Naive B cell (primary cell): ENCODE data around the gene SMIM28. TPM values are rescaled to one million over a fixed set of nuclear protein-coding genes. Genes with fewer than 3 reads are reported as not detected.

Experiments used
- ATAC-seq, 2 donors: fragments of 150-1000 bp; cut with Tn5 transposase; 2 replicates each; pipeline ENCODE4 v1.10.0; 2021; ENCODE audit warnings: low read depth in 2 of 2, mild to moderate bottlenecking in 2 of 2, moderate library complexity in 2 of 2
- DNase-seq: peaks from one replicate; pipeline ENCODE4 v3.0.0; 2022
- H3K27ac Mint-ChIP-seq, 6 donors: one replicate each; pipeline ENCODE4 v1.8.0; 2020 to 2022; ENCODE audit warnings: mild to moderate bottlenecking in 6 of 6, mixed read lengths in 6 of 6, moderate library complexity in 5 of 6, inconsistent platforms in 2 of 6
- H3K27me3 Mint-ChIP-seq, 3 donors: one replicate each; pipeline ENCODE4 v1.8.0; 2021 to 2022; ENCODE audit warnings: mixed read lengths in 3 of 3, mild to moderate bottlenecking in 1 of 3
- H3K36me3 Mint-ChIP-seq, 2 donors: one replicate each; pipeline ENCODE4 v1.8.0; 2020 to 2022; ENCODE audit warnings: mixed read lengths in 2 of 2, inconsistent platforms in 1 of 2, mild to moderate bottlenecking in 1 of 2
- H3K4me1 Mint-ChIP-seq, 3 donors: one replicate each; pipeline ENCODE4 v1.8.0; 2020 to 2022; ENCODE audit warnings: mixed read lengths in 3 of 3, inconsistent platforms in 1 of 3, mild to moderate bottlenecking in 1 of 3, moderate library complexity in 1 of 3
- H3K4me3 Mint-ChIP-seq, 8 donors: one replicate each; pipeline ENCODE4 v1.8.0; 2020 to 2022; ENCODE audit warnings: mild to moderate bottlenecking in 8 of 8, mixed read lengths in 8 of 8, moderate library complexity in 8 of 8, inconsistent platforms in 2 of 8
- H3K9me3 Mint-ChIP-seq, 7 donors: one replicate each; pipeline ENCODE4 v1.8.0; 2020 to 2022; ENCODE audit warnings: mixed read lengths in 7 of 7, mild to moderate bottlenecking in 5 of 7, inconsistent platforms in 2 of 7, moderate library complexity in 1 of 7
- polyA plus RNA-seq, 6 donors: library from polyadenylated mRNA; unstranded; fragments of 300-500 nt; fragmentation: Illumina TruSeq; gene quantifications; one replicate each; pipeline ENCODE4 v1.2.3, GENCODE V29; 2021; ENCODE audit warnings: low read depth in 6 of 6

SMIM28 gene
- polyA plus RNA-seq, 6 donors from 2014 or later: not detected

- Mint-ChIP-seq H3K27me3 (no peaks in the 10 kb centered on the region), H3K36me3 (no peaks in the 10 kb centered on the region), H3K4me1 (no peaks in the 10 kb centered on the region), H3K27ac (peak overlapping the region in 2 of 6 donors; percentile 47 to 72), H3K4me3 (no peak overlapping the region), H3K9me3 (no peaks in the 10 kb centered on the region)
- ATAC-seq (no peak), DNase-seq (no peak)
Observed at GRCh38 chr6:138382498-138383265, 5.0 kb downstream of the SMIM28 start.

DNA sequence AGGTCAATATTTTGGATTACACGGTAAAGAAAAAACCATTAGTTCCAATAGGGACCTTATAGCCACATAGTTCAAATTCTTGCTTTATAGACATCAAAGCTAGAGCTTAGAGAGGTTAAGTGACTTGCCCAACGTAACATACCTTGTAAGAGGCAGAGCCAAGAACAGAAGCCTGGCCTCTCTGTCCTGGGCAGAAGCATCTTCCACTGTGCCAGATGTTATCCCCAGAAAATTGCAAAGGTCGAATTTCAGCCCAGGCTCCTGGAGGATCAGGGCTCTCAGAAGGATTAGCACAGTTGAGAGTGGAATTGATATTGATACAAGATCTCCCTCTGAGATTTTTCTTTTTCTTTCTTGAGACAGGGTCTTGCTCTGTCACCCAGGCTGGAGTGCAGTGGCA, 6.1 kb downstream of the SMIM28 start:
- Mint-ChIP-seq H3K9me3 (no peaks in the 10 kb centered on the region), H3K4me1 (no peaks in the 10 kb centered on the region), H3K4me3 (no peak overlapping the region)

DNA sequence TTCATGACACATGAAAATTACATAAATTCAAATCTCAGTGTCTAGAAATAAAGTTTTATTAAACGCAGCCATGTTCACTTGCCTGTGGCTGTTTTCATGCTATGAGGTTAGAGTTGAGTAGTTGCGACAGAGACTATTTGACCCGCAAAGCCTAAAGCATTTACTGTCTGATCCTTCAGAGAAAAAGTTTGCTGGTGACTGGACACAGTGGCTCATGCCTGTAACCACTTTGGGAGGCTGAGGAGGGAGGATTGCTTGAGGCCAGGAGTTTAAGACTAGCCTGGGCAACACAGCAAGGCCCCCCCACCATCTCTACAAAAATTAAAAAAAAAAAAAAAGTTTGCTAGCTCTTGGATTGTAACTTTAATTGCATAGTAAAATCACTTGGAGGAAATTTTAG, 9.2 kb downstream of the SMIM28 start:
- ATAC-seq (no peak), DNase-seq (no peak)
- Mint-ChIP-seq H3K9me3 (no peaks in the 10 kb centered on the region), H3K36me3 (no peaks in the 10 kb centered on the region), H3K27me3 (peaks cover 0 to 5% (median 0%) of the 10 kb centered on the region in 3 donors), H3K27ac (no peak overlapping the region), H3K4me3 (no peak overlapping the region), H3K4me1 (no peaks in the 10 kb centered on the region)

More for the DNA sequence above, 6.1 kb downstream of the SMIM28 start:
- Mint-ChIP-seq H3K27ac (no peak overlapping the region), H3K27me3 (peaks cover 0 to 5% (median 0%) of the 10 kb centered on the region in 3 donors), H3K36me3 (no peaks in the 10 kb centered on the region)
- DNase-seq (no peak), ATAC-seq (no peak)

DNA sequence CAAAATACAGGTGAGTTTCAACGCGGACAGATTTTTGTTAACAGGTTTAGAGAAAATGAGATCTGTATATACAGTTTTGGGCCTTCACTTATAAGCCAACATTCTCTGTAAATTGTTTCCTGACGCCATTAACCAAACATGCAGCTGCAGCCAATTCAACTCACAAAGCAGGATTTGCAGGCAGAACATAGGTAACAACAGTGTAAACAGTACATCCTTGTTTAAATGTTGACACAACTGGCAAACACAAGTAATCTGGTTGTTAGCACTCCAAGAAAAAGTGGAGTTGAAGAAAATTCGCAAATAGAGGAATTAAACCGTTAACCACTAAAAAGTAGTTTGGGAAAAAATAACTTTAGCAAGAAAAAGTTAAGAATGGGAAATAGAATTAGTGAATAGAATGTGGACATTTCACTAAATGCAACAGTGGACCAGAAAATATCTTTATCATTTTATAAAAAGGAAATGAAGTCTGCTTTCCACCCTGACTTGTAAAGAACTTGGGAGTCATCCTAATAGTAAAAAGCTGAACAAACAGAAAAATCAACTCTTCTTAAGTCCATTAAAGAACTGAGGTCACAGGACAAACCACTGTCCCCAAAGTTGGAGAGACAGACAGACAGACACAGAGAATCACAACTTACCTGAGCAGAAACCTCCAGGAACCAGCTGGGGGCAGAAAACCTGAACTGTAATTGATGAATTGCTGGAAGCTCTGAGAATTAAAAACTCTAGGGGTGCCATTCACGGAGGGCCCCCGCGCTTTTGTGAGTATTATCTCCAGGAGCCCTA, 10.1 kb downstream of the SMIM28 start:
- no peaks in the 10 kb centered on the region for H3K9me3 Mint-ChIP-seq
- ATAC-seq: no peak
- H3K36me3 Mint-ChIP-seq: no peaks in the 10 kb centered on the region
- H3K4me1 Mint-ChIP-seq: no peaks in the 10 kb centered on the region
- H3K27me3 Mint-ChIP-seq: peaks cover 0 to 5% (median 0%) of the 10 kb centered on the region in 3 donors
- H3K27ac Mint-ChIP-seq: no peak overlapping the region
- DNase-seq: no peak
- no peak overlapping the region for H3K4me3 Mint-ChIP-seq

- Mint-ChIP-seq H3K36me3 (no peaks in the 10 kb centered on the region), H3K9me3 (no peaks in the 10 kb centered on the region), H3K4me1 (peaks cover 7 to 10% (median 8%) of the 10 kb centered on the region in 3 donors), H3K27me3 (peaks cover 0 to 5% (median 0%) of the 10 kb centered on the region in 3 donors), H3K4me3 (no peak overlapping the region), H3K27ac (no peak overlapping the region)
- ATAC-seq (no peak), DNase-seq (no peak)
Observed at GRCh38 chr6:138389551-138389950, 11.8 kb downstream of the SMIM28 start.

GRCh38 chr6:138393871-138394783, 16.4 kb downstream of the SMIM28 start:
- H3K36me3 Mint-ChIP-seq: no peaks in the 10 kb centered on the region
- H3K4me3 Mint-ChIP-seq: peak overlapping the region in 7 of 8 donors; percentile 29 to 77 (median 52)
- H3K27ac Mint-ChIP-seq: peak overlapping the region in 3 of 6 donors; percentile 0 to 93 (median 68)
- no peaks in the 10 kb centered on the region for H3K27me3 Mint-ChIP-seq
- DNase-seq: peak; percentile 41
- H3K4me1 Mint-ChIP-seq: peaks cover 7 to 30% (median 14%) of the 10 kb centered on the region in 3 donors
- ATAC-seq: peak; percentile 92 to 95
- H3K9me3 Mint-ChIP-seq: no peaks in the 10 kb centered on the region

DNA sequence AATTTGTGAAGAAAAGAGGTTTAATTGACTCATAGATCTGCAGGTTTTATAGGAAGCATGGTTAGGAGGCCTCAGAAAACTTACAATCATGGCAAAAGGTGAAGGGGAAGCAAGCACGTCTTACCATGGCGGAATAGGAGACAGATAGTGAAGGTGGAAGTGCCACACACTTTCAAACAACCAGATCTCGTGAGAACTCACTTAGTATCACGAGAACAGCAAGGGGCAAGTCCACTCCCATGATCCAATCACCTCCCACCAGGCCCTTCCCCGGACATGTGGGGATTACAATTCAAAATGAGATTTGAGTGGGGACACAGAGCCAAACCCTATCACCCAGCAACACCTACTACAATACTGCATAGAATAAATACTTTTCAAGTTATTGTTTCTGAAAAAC, 19.0 kb downstream of the SMIM28 start:
- ATAC-seq: no peak
- H3K27me3 Mint-ChIP-seq: no peaks in the 10 kb centered on the region
- H3K4me3 Mint-ChIP-seq: no peak overlapping the region
- no peaks in the 10 kb centered on the region for H3K9me3 Mint-ChIP-seq
- peaks cover 16 to 40% (median 19%) of the 10 kb centered on the region in 3 donors for H3K4me1 Mint-ChIP-seq
- no peak overlapping the region for H3K27ac Mint-ChIP-seq
- no peaks in the 10 kb centered on the region for H3K36me3 Mint-ChIP-seq
- no peak for DNase-seq

GRCh38 chr6:138397128-138398122, 19.7 kb downstream of the SMIM28 start:
- Mint-ChIP-seq H3K4me3 (no peak overlapping the region), H3K27ac (no peak overlapping the region), H3K9me3 (no peaks in the 10 kb centered on the region), H3K27me3 (no peaks in the 10 kb centered on the region), H3K4me1 (peaks cover 16 to 40% (median 19%) of the 10 kb centered on the region in 3 donors), H3K36me3 (no peaks in the 10 kb centered on the region)
- no peak for ATAC-seq
- DNase-seq: no peak

DNA sequence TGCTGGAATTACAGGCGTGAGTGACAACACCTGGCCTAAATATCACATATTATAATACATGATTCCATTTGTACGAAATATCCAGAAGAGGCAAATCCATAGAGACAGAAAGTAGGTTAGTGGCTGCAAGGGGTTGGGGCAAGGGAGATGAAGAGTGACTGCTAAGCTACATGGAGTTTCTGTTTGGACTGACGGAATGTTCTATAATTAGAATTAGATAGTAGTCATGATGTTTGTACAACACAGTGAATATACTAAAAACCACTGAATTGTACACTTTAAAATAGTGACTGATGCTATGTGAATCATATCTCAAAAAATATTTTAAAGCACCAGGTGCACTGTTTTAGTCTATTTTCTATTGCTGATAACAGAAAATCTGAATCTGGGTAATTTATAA, 22.6 kb downstream of the SMIM28 start:
- no peaks in the 10 kb centered on the region for H3K36me3 Mint-ChIP-seq
- H3K27ac Mint-ChIP-seq: peak overlapping the region in 1 of 6 donors; percentile 87
- ATAC-seq (no peak), DNase-seq (no peak)
- H3K27me3 Mint-ChIP-seq: no peaks in the 10 kb centered on the region
- no peaks in the 10 kb centered on the region for H3K9me3 Mint-ChIP-seq
- H3K4me3 Mint-ChIP-seq: no peak overlapping the region
- H3K4me1 Mint-ChIP-seq: peaks cover 17 to 35% (median 23%) of the 10 kb centered on the region in 3 donors

DNA sequence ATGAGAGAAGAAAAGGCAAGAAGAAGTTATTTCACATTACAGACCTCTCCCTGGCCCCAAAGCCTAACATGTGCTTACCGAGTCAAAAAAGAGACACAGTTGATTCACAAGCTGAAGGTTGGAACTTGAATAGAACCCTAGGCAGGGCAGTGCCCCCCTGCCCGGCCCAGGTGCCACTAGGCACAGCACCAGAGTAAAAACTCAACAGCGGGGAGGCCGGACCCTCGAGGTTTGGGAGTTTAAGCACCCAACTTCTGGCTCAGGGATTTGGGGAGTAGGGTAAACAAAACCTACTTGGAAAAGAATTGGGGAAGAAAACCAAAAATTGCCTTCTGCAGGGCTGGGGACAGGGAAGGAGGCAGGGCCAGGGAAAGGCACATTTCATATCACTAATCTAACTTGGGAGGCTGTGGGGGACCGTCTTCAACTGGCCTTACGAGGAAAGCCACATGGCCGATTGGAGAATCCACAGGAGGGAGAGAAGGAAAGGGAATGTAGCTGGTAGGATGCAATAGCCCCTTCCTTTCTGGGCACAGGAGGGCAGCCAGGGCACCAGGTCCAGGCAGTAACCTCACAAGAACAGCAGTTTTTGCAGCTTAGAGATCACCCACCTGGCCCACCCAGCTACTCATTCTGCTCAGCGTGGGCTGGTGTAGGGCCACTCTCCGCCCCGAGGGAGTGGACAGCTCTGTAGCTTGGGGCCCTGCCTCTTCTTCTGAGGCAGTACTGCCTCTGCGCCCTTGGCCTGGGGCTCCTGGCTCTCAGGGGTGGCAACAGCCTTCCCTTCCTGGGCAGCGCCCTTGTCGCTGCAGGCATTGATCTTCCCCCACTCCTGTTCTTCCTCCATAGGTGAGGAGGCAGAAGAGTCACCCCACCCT, 24.5 kb downstream of the SMIM28 start:
- H3K4me3 Mint-ChIP-seq: peak overlapping the region; percentile 9 to 84 (median 46)
- DNase-seq (no peak), ATAC-seq (no peak)
- H3K27ac Mint-ChIP-seq: peak overlapping the region in 2 of 6 donors; percentile 63 to 64
- H3K9me3 Mint-ChIP-seq: no peaks in the 10 kb centered on the region
- H3K36me3 Mint-ChIP-seq: no peaks in the 10 kb centered on the region
- peaks cover 19 to 26% (median 24%) of the 10 kb centered on the region in 3 donors for H3K4me1 Mint-ChIP-seq
- no peaks in the 10 kb centered on the region for H3K27me3 Mint-ChIP-seq

GRCh38 chr6:138402838-138403187, 25.1 kb downstream of the SMIM28 start:
- Mint-ChIP-seq H3K4me3 (peak overlapping the region; percentile 81 to 92 (median 84)), H3K36me3 (peaks cover 0 to 4% of the 10 kb centered on the region in 2 donors), H3K27me3 (no peaks in the 10 kb centered on the region), H3K4me1 (peaks cover 19 to 26% (median 24%) of the 10 kb centered on the region in 3 donors), H3K9me3 (no peaks in the 10 kb centered on the region), H3K27ac (peak overlapping the region in 1 of 6 donors; percentile 66)
- ATAC-seq (no peak), DNase-seq (no peak)
